ENCODE data around the gene UPK3A.

DNA sequence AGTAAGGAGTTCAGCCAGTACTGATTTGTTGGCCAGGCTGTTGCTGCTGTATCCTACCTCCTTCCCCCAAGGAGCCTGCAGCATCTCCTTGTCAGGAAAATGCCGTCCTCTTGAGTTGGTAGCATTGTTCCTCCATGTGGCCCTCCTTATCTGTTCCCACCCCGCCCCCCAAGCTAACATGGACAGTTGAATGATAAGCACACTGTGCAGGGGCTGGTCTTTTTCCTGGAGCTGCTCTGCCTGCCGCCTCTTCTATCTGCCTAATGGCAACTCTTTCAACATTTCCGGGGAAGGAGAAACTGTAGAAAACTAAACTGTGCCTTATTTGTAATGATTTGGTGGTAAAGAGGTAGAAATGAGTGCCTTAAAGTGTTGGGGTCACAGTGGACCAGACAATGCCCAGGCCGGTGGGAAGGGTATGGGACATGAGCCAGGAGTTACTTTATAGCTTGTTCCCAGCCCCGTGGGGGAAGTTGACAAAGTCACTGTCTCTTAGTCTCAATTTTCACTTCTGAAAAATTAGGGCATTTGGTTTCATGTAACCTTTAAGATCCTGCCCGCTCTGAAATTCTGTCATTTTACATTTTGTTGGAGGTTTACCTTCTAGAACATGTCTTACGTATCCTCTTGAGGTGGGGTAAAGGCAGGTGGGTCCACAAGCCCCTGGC is 29.4 kb downstream of the UPK3A start:
- TF ChIP-seq, protein P1, sequence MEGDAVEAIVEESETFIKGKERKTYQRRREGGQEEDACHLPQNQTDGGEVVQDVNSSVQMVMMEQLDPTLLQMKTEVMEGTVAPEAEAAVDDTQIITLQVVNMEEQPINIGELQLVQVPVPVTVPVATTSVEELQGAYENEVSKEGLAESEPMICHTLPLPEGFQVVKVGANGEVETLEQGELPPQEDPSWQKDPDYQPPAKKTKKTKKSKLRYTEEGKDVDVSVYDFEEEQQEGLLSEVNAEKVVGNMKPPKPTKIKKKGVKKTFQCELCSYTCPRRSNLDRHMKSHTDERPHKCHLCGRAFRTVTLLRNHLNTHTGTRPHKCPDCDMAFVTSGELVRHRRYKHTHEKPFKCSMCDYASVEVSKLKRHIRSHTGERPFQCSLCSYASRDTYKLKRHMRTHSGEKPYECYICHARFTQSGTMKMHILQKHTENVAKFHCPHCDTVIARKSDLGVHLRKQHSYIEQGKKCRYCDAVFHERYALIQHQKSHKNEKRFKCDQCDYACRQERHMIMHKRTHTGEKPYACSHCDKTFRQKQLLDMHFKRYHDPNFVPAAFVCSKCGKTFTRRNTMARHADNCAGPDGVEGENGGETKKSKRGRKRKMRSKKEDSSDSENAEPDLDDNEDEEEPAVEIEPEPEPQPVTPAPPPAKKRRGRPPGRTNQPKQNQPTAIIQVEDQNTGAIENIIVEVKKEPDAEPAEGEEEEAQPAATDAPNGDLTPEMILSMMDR (conservative IDR thresholded peaks at IDR 0.05), result no peak
- TF ChIP-seq ZFX (IDR thresholded peaks at IDR 0.05), result no peak
